Esophagus (tissue), 2 donors: ENCODE measurements around the gene MOB3A. TPM values are rescaled to one million over a fixed set of nuclear protein-coding genes. Genes with fewer than 3 reads are reported as not detected.
"Not testable (repeated sequence)": the region's sequence is repeated elsewhere in the genome, so short reads cannot be mapped to it uniquely, and the experiment has no call there.

Source experiments
- H3K27ac ChIP-seq, 2 donors: one replicate each; pipeline ENCODE4 v1.5.1; 2013; ENCODE audit warnings: low read depth in 2 of 2, mild to moderate bottlenecking in 2 of 2, inconsistent platforms in 1 of 2, low read length in 1 of 2, moderate library complexity in 1 of 2
- H3K27me3 ChIP-seq, 2 donors: one replicate each; pipeline ENCODE4 v1.6.1; 2013; ENCODE audit warnings: low read length in 2 of 2, control low read depth in 1 of 2, mild to moderate bottlenecking in 1 of 2; ENCODE audit not compliant: insufficient read depth in 2 of 2, control insufficient read depth in 1 of 2
- H3K36me3 ChIP-seq, 2 donors: one replicate each; pipeline ENCODE4 v1.6.1; 2013; ENCODE audit warnings: low read length in 1 of 2; ENCODE audit not compliant: control insufficient read depth in 2 of 2, insufficient read depth in 2 of 2
- H3K4me1 ChIP-seq, 2 donors: one replicate each; pipeline ENCODE4 v1.6.1; 2013; ENCODE audit warnings: low read length in 1 of 2; ENCODE audit not compliant: control insufficient read depth in 2 of 2, insufficient read depth in 2 of 2
- H3K4me3 ChIP-seq, 2 donors: one replicate each; pipeline ENCODE4 v1.5.1; 2013; ENCODE audit warnings: low read length in 2 of 2, mild to moderate bottlenecking in 2 of 2, low read depth in 1 of 2, moderate library complexity in 1 of 2
- H3K9me3 ChIP-seq, 2 donors: one replicate each; pipeline ENCODE4 v1.6.1; 2013; ENCODE audit warnings: mild to moderate bottlenecking in 2 of 2, low read depth in 1 of 2, low read length in 1 of 2, moderate library complexity in 1 of 2; ENCODE audit not compliant: control insufficient read depth in 2 of 2, insufficient read depth in 1 of 2
- whole genome bisulfite sequencing, 2 donors: extraction: QIAGEN DNeasy Blood & Tissue Kit; methylation state at CpG; one replicate each; pipeline ENCODE4 v1.1.7; 2013; 5-methylcytosine and 5-hydroxymethylcytosine counted together
- polyA plus RNA-seq, 2 donors: library from polyadenylated mRNA; stranded (reverse); fragments of 200-250 nt; gene quantifications; one replicate each; pipeline ENCODE4 v1.2.3, GENCODE V29; 2013
- donor health status: healthy with polysubstance abuse.
- donor health status: Bipolar disorder and iron deficiency.

The MOB3A gene
- polyA plus RNA-seq, 2 donors: 11.0 to 12.4 TPM

GRCh38 chr19:2038284-2039088 lies 57.6 kb downstream of the MOB3A start:
- Histone ChIP-seq H3K9me3 (peaks cover 0 to 9% of the 10 kb centered on the region in 2 donors), H3K36me3 (peaks cover 3 to 40% of the 10 kb centered on the region in 2 donors), H3K4me1 (peaks cover 9 to 26% of the 10 kb centered on the region in 2 donors), H3K27ac (peak overlapping the region in 1 of 2 donors; percentile 2), H3K4me3 (no peak overlapping the region), H3K27me3 (no peaks in the 10 kb centered on the region)
- 86% methylated on average over 40 to 44 of the region's 44 CpGs for WGBS, 2 donors

- 72 to 76% methylated on average over 24 of the region's 24 CpGs for WGBS, 2 donors
- peaks cover 3 to 35% of the 10 kb centered on the region in 2 donors for H3K36me3 ChIP-seq
- H3K4me3 ChIP-seq: no peak overlapping the region
- H3K4me1 ChIP-seq: peaks cover 5 to 19% of the 10 kb centered on the region in 2 donors
- no peaks in the 10 kb centered on the region for H3K27me3 ChIP-seq
- peak overlapping the region in 1 of 2 donors; percentile 27 for H3K27ac ChIP-seq
- H3K9me3 ChIP-seq: peaks cover 0 to 9% of the 10 kb centered on the region in 2 donors
Measured at GRCh38 chr19:2037651-2038255, 58.4 kb downstream of the MOB3A start.

- Histone ChIP-seq H3K4me3 (no peak overlapping the region), H3K36me3 (peaks cover 3 to 28% of the 10 kb centered on the region in 2 donors), H3K27me3 (no peaks in the 10 kb centered on the region), H3K4me1 (peaks cover under 1 to 14% of the 10 kb centered on the region in 2 donors), H3K9me3 (peaks cover 0 to 9% of the 10 kb centered on the region in 2 donors), H3K27ac (peak overlapping the region in 1 of 2 donors; percentile 9)
- 90 to 97% methylated on average over 8 of the region's 8 CpGs for WGBS, 2 donors
Measured at GRCh38 chr19:2036424-2036823, 59.7 kb downstream of the MOB3A start.

GRCh38 chr19:2035590-2035991 lies 60.5 kb downstream of the MOB3A start:
- Histone ChIP-seq H3K4me1 (peaks cover 0 to 7% of the 10 kb centered on the region in 2 donors), H3K27ac (peak overlapping the region; percentile 34 to 82)
- 83% methylated on average over 14 of the region's 14 CpGs for WGBS, 2 donors

GRCh38 chr19:2034729-2035589 lies 61.2 kb downstream of the MOB3A start:
- H3K4me1 ChIP-seq: peaks cover 0 to 6% of the 10 kb centered on the region in 2 donors
- 38 to 44% methylated on average over 34 of the region's 34 CpGs for WGBS, 2 donors
- peaks cover 3 to 14% of the 10 kb centered on the region in 2 donors for H3K36me3 ChIP-seq
- H3K4me3 ChIP-seq: no peak overlapping the region
- no peaks in the 10 kb centered on the region for H3K27me3 ChIP-seq
- H3K9me3 ChIP-seq: peaks cover 0 to 9% of the 10 kb centered on the region in 2 donors
- H3K27ac ChIP-seq: peak overlapping the region; percentile 65 to 82

More at GRCh38 chr19:2035590-2035991, 60.5 kb downstream of the MOB3A start:
- H3K9me3 ChIP-seq: peaks cover 0 to 9% of the 10 kb centered on the region in 2 donors
- peaks cover 3 to 21% of the 10 kb centered on the region in 2 donors for H3K36me3 ChIP-seq
- no peaks in the 10 kb centered on the region for H3K27me3 ChIP-seq
- H3K4me3 ChIP-seq: no peak overlapping the region

GRCh38 chr19:2034253-2034652 lies 61.9 kb downstream of the MOB3A start:
- not testable (repeated sequence) for H3K9me3 ChIP-seq, H3K27me3 ChIP-seq, H3K4me3 ChIP-seq, H3K4me1 ChIP-seq, H3K36me3 ChIP-seq
- 82 to 90% methylated on average over 15 of the region's 15 CpGs for WGBS, 2 donors
- peak overlapping the region; percentile 82 to 97 for H3K27ac ChIP-seq

GRCh38 chr19:2033825-2034159 lies 62.3 kb downstream of the MOB3A start:
- peaks cover 0 to 6% of the 10 kb centered on the region in 2 donors for H3K4me1 ChIP-seq
- H3K27me3 ChIP-seq: no peaks in the 10 kb centered on the region
- peak overlapping the region; percentile 80 to 97 for H3K27ac ChIP-seq
- peaks cover 0 to 4% of the 10 kb centered on the region in 2 donors for H3K36me3 ChIP-seq
- H3K4me3 ChIP-seq: no peak overlapping the region
- WGBS, 2 donors: 65 to 68% methylated on average over 9 of the region's 9 CpGs
- H3K9me3 ChIP-seq: peaks cover 0 to 9% of the 10 kb centered on the region in 2 donors

- H3K27me3 ChIP-seq: no peaks in the 10 kb centered on the region
- peaks cover 0 to 9% of the 10 kb centered on the region in 2 donors for H3K9me3 ChIP-seq
- H3K27ac ChIP-seq: peak overlapping the region; percentile 97 to 100
- H3K4me3 ChIP-seq: no peak overlapping the region
- WGBS, 2 donors: 76 to 86% methylated on average over 6 of the region's 6 CpGs
- no peaks in the 10 kb centered on the region for H3K36me3 ChIP-seq
- peaks cover 0 to 6% of the 10 kb centered on the region in 2 donors for H3K4me1 ChIP-seq
Measured at GRCh38 chr19:2033115-2033824, 62.9 kb downstream of the MOB3A start.
